ENCODE measurements around the gene IL34. TPM values are rescaled to one million over a fixed set of nuclear protein-coding genes. Genes with fewer than 3 reads are reported as not detected.

The IL34 gene
- total and polyA plus RNA-seq, 4 donors: 0.25 to 0.93 (median 0.42) TPM

GRCh38 chr16:70597135-70597835, 49.1 kb upstream of the IL34 start:
- H3K4me1 ChIP-seq (ENCODE audit: control insufficient read depth in 4 of 4, insufficient read depth in 4 of 4, low read length in 3 of 4): no peaks in the 10 kb centered on the region
- no peaks in the 10 kb centered on the region for H3K36me3 ChIP-seq (ENCODE audit: control insufficient read depth in 4 of 4, insufficient read depth in 3 of 4, low read depth in 1 of 4, low read length in 3 of 4)
- no peak for DNase-seq (ENCODE audit: low spot score)
- H3K9me3 ChIP-seq (ENCODE audit: control insufficient read depth in 4 of 4, low read length in 3 of 4): no peaks in the 10 kb centered on the region
- no peaks in the 10 kb centered on the region for H3K27me3 ChIP-seq (ENCODE audit: control insufficient read depth in 4 of 4, insufficient read depth in 4 of 4, low read length in 3 of 4)
- no peak overlapping the region for H3K4me3 ChIP-seq (ENCODE audit: low read depth in 1 of 3, low read length in 3 of 3)
- 91% methylated on average over 4 of the region's 4 CpGs for WGBS
- no peak overlapping the region for H3K27ac ChIP-seq (ENCODE audit: low read depth in 1 of 2, low read length in 2 of 2)
- no peak for TF ChIP-seq JUND (IDR thresholded peaks at IDR 0.05)
- no peak overlapping the region for H3K9ac ChIP-seq (ENCODE audit: low read depth in 1 of 2, low read length in 2 of 2)

DNA sequence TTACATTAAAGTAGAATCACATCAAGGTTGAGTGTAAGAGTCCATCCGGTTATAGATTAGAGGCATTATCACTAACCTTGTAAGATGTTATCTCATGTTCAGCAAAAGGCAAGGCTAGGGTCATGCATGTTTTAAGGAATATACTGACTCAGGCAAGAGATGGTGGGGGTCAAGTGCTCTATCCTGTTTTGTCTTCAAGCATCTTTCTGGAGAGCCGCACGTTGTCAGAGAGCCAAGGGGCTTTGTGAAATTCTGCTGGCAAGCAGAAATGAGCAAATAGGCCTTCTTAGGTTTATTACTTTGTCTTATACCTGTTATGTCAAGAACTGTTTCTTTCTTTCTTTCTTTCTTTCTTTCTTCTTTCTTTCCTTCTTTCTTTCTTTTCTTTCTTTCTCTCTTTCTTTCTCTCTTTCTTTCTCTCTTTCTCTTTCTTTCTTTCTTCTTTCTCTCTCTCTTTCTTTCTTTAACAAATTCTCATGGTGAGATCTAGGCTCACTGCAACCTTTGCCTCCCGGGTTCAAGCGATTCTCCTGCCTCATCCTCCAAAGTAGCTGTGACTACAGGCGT, 47.3 kb upstream of the IL34 start:
- no peaks in the 10 kb centered on the region for H3K27me3 ChIP-seq (ENCODE audit: control insufficient read depth in 4 of 4, insufficient read depth in 4 of 4, low read length in 3 of 4)
- no peak overlapping the region for H3K27ac ChIP-seq (ENCODE audit: low read depth in 1 of 2, low read length in 2 of 2)
- H3K4me3 ChIP-seq (ENCODE audit: low read depth in 1 of 3, low read length in 3 of 3): no peak overlapping the region
- no peaks in the 10 kb centered on the region for H3K36me3 ChIP-seq (ENCODE audit: control insufficient read depth in 4 of 4, insufficient read depth in 3 of 4, low read depth in 1 of 4, low read length in 3 of 4)
- no peak for DNase-seq (ENCODE audit: low spot score)
- 79% methylated on average over 6 of the region's 6 CpGs for WGBS
- H3K4me1 ChIP-seq (ENCODE audit: control insufficient read depth in 4 of 4, insufficient read depth in 4 of 4, low read length in 3 of 4): no peaks in the 10 kb centered on the region
- H3K9me3 ChIP-seq (ENCODE audit: control insufficient read depth in 4 of 4, low read length in 3 of 4): no peaks in the 10 kb centered on the region
- H3K9ac ChIP-seq (ENCODE audit: low read depth in 1 of 2, low read length in 2 of 2): no peak overlapping the region
- TF ChIP-seq RAD21 (IDR thresholded peaks at IDR 0.05) (no peak), NR2F2 (IDR thresholded peaks at IDR 0.05) (peak; percentile 59)

DNA sequence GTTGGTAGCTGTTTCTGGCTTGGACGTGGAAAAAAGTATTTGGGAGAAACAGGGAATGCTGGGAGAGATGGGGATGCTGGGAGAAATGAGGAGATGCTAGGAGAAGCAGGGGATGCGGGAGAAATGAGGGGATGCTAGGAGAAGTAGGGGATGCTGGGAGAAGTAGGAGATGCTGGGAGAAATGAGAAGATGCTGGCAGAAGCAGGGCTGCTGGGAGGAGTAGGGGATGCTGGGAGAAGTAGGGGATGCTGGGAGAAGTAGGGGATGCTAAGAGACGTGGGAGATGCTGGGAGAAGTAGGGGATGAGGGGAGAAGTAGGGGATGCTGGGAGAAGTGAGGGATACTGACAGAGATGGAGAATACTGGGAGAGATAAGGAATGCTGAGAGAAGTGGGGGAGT, 45.6 kb upstream of the IL34 start:
- Histone ChIP-seq H3K27me3 (ENCODE audit: control insufficient read depth in 4 of 4, insufficient read depth in 4 of 4, low read length in 3 of 4) (no peaks in the 10 kb centered on the region), H3K4me1 (ENCODE audit: control insufficient read depth in 4 of 4, insufficient read depth in 4 of 4, low read length in 3 of 4) (no peaks in the 10 kb centered on the region), H3K4me3 (ENCODE audit: low read depth in 1 of 3, low read length in 3 of 3) (no peak overlapping the region), H3K9ac (ENCODE audit: low read depth in 1 of 2, low read length in 2 of 2) (no peak overlapping the region), H3K36me3 (ENCODE audit: control insufficient read depth in 4 of 4, insufficient read depth in 3 of 4, low read depth in 1 of 4, low read length in 3 of 4) (no peaks in the 10 kb centered on the region), H3K27ac (ENCODE audit: low read depth in 1 of 2, low read length in 2 of 2) (no peak overlapping the region), H3K9me3 (ENCODE audit: control insufficient read depth in 4 of 4, low read length in 3 of 4) (no peaks in the 10 kb centered on the region)
- 77% methylated on average over 3 of the region's 3 CpGs for WGBS
- no peak for DNase-seq (ENCODE audit: low spot score)
- TF ChIP-seq TAF1 (conservative IDR thresholded peaks at IDR 0.05): no peak
- TF ChIP-seq MAX (IDR thresholded peaks at IDR 0.05): no peak
- TF ChIP-seq CTCF (IDR thresholded peaks at IDR 0.05; ENCODE audit: low read depth, low read length, missing input control): no peak
- TF ChIP-seq YY1 (IDR thresholded peaks at IDR 0.05): no peak
- TF ChIP-seq, protein P1, sequence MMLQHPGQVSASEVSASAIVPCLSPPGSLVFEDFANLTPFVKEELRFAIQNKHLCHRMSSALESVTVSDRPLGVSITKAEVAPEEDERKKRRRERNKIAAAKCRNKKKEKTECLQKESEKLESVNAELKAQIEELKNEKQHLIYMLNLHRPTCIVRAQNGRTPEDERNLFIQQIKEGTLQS (IDR thresholded peaks at IDR 0.05): no peak
- TF ChIP-seq HNF4G (IDR thresholded peaks at IDR 0.05): no peak
- TF ChIP-seq HNF4A (conservative IDR thresholded peaks at IDR 0.05): no peak
- no peak for TF ChIP-seq RXRA (IDR thresholded peaks at IDR 0.05)
- no peak for TF ChIP-seq RAD21 (IDR thresholded peaks at IDR 0.05)
- TF ChIP-seq FOXA2 (IDR thresholded peaks at IDR 0.05): no peak
- no peak for TF ChIP-seq ZBTB33 (IDR thresholded peaks at IDR 0.05)
- TF ChIP-seq, protein P2, sequence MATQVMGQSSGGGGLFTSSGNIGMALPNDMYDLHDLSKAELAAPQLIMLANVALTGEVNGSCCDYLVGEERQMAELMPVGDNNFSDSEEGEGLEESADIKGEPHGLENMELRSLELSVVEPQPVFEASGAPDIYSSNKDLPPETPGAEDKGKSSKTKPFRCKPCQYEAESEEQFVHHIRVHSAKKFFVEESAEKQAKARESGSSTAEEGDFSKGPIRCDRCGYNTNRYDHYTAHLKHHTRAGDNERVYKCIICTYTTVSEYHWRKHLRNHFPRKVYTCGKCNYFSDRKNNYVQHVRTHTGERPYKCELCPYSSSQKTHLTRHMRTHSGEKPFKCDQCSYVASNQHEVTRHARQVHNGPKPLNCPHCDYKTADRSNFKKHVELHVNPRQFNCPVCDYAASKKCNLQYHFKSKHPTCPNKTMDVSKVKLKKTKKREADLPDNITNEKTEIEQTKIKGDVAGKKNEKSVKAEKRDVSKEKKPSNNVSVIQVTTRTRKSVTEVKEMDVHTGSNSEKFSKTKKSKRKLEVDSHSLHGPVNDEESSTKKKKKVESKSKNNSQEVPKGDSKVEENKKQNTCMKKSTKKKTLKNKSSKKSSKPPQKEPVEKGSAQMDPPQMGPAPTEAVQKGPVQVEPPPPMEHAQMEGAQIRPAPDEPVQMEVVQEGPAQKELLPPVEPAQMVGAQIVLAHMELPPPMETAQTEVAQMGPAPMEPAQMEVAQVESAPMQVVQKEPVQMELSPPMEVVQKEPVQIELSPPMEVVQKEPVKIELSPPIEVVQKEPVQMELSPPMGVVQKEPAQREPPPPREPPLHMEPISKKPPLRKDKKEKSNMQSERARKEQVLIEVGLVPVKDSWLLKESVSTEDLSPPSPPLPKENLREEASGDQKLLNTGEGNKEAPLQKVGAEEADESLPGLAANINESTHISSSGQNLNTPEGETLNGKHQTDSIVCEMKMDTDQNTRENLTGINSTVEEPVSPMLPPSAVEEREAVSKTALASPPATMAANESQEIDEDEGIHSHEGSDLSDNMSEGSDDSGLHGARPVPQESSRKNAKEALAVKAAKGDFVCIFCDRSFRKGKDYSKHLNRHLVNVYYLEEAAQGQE (IDR thresholded peaks at IDR 0.05): no peak
- no peak for TF ChIP-seq FOXA1 (IDR thresholded peaks at IDR 0.05)
